WI38 (cell line): ENCODE measurements around the gene PUM2.

ENCODE experiments used
- H3K4me3 ChIP-seq: 2 replicates; pipeline ENCODE4 v1.5.1; 2011; ENCODE audit warnings: low read depth, mild to moderate bottlenecking, control low read depth, low read length
- TF ChIP-seq, protein P1 (sequence below): IDR thresholded peaks from 2 replicates; pipeline ENCODE4 v1.5.1; 2012; ENCODE audit warnings: low read depth, mild to moderate bottlenecking, control low read depth, low read length

Gene PUM2

GRCh38 chr2:20366672-20367116, 16.1 kb upstream of the PUM2 start:
- H3K4me3 ChIP-seq = no peak overlapping the region
- TF ChIP-seq, protein P1, sequence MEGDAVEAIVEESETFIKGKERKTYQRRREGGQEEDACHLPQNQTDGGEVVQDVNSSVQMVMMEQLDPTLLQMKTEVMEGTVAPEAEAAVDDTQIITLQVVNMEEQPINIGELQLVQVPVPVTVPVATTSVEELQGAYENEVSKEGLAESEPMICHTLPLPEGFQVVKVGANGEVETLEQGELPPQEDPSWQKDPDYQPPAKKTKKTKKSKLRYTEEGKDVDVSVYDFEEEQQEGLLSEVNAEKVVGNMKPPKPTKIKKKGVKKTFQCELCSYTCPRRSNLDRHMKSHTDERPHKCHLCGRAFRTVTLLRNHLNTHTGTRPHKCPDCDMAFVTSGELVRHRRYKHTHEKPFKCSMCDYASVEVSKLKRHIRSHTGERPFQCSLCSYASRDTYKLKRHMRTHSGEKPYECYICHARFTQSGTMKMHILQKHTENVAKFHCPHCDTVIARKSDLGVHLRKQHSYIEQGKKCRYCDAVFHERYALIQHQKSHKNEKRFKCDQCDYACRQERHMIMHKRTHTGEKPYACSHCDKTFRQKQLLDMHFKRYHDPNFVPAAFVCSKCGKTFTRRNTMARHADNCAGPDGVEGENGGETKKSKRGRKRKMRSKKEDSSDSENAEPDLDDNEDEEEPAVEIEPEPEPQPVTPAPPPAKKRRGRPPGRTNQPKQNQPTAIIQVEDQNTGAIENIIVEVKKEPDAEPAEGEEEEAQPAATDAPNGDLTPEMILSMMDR = no peak

DNA sequence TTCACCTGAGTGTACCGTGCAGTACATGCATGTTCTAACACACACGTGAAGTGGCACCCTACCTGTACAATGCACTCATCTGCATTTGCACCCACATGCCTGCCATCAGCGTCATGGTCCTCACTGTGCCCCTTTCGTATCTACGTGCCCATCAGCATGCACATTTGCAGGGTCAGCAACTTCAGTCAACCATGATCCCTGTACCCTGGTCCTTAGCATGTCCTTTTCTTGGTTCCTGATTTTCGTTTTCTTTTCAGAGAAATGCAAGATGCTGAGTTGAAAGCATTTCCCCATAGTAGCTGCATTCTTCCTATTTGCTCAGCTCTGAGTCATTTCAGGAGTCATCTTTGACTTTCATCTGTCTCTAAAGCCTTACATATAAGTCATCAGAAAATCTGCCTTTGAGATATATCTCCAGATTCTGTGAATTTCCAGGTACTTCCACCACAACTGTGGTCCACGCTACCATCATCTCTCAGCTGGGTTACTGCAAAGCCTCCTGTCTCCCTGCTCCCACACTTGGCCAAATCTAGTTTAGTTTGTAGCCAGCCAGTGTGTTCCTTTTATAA, 14.7 kb upstream of the PUM2 start:
- no peak overlapping the region for H3K4me3 ChIP-seq
- TF ChIP-seq, protein P1 = no peak

GRCh38 chr2:20363578-20363977, 12.9 kb upstream of the PUM2 start:
- no peak overlapping the region for H3K4me3 ChIP-seq
- TF ChIP-seq, protein P1 = no peak

DNA sequence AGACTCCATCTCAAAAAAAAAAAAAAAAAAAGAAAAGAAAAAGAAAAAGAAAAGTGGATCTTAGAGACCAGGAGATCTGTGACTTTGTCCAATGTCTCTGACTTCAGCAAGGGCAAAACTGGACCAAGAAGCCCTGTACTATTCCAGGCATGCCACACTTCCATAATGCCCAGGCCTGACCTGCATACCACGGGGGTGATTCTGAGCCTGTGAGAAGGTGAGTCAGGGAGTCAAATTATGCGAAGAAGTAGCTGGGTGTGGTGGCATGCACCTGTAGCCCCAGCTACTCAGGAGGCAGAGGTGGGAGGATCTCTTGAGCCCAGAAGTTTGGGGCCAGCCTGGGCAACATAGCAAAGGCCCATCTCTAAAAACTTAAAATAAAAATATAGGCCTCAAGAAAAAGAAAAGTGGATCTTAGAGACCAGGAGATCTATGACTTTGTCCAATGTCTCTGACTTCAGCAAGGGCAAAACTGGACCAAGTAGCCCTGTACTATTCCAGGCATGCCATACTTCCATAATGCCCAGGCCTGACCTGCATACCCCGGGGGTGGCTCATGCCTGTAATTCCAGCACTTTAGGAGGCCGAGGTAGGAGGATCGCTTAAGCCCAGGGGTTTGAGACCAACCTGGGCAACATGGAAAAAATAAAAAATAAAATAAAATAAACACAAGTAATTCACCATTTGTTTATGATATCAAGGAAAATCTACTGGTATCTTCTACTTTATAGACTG, 12.2 kb upstream of the PUM2 start:
- no peak overlapping the region for H3K4me3 ChIP-seq
- TF ChIP-seq, protein P1 = no peak

- H3K4me3 ChIP-seq = no peak overlapping the region
- TF ChIP-seq, protein P1 = no peak
Measured at GRCh38 chr2:20361893-20362292, 11.2 kb upstream of the PUM2 start.

DNA sequence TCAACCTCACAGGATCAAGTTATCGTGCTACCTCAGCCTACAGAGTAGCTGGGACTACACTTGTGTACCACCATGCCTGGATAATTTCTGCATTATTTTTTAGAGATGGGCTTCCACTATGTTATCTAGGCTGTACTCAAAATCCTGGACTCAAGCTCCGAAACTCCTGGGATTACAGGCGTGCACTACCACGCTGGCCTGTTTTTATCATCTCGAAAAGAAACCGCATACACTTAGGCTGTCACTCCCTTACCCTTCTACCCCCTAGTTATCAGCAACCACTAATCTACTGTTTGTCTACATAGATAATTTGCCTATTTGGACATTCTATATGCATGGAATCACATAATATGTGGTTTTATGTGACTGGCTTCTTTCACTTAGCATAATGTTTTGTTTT, 8.5 kb upstream of the PUM2 start:
- TF ChIP-seq, protein P1 = no peak
- no peak overlapping the region for H3K4me3 ChIP-seq

GRCh38 chr2:20357638-20358389, 7.2 kb upstream of the PUM2 start:
- no peak overlapping the region for H3K4me3 ChIP-seq
- TF ChIP-seq, protein P1 = no peak
